SK-N-SH treated with all-trans-retinoic acid at 6 μM for 48 hours (cell line): Measurements from ENCODE around the gene ZNF346.

Experiments
- CREB5 ChIP-seq: fragments of 250-450 bp; sonication (Bioruptor Pico); IDR thresholded peaks from 2 replicates; pipeline ENCODE4 v1.5.1; 2020; ENCODE audit warnings: low read depth, mild to moderate bottlenecking, moderate library complexity
- RARB ChIP-seq: fragments of 250-450 bp; sonication (Bioruptor Pico); IDR thresholded peaks from 2 replicates; pipeline ENCODE4 v1.8.0; 2021; ENCODE audit warnings: mild to moderate bottlenecking, moderate library complexity
- ZFP30 ChIP-seq: fragments of 450-650 bp; formaldehyde crosslinking; IDR thresholded peaks from 2 replicates; pipeline ENCODE4 v1.5.0; 2022; ENCODE audit warnings: mild to moderate bottlenecking, moderate library complexity

- no peak for TF ChIP-seq ZFP30 (CRISPR knock-in tag)
- TF ChIP-seq CREB5 = no peak
- no peak for TF ChIP-seq RARB
Observed at GRCh38 chr5:177036443-177036842, 13.9 kb downstream of the ZNF346 start.
